Measurements from ENCODE around the gene IRF2BPL. TPM values are rescaled to one million over a fixed set of nuclear protein-coding genes. Genes with fewer than 3 reads are reported as not detected.

IRF2BPL gene
- total RNA-seq, 3 donors from 2014 or later: 15.1 to 74.1 (median 19.3) TPM

DNA sequence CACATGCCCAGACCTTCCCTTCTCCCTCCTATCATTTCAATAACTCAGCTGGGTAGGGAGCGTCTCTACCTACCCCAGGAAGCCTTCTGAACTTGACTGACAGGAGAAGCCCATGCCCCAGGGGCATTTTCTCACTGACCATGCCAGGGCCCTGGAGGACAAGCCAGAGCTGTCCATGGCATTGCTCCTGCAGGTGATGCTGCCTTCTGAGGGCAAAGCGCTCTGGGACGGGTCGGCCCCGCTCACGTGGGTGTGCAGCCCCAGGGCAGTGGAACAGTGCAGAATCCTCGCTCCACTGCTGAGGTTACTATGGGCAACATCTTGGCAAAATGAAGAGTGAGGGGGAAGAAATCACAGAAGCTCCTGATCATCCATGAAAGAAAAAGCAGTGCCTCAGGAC is 41.0 kb upstream of the IRF2BPL start:
- TF ChIP-seq, protein P1, sequence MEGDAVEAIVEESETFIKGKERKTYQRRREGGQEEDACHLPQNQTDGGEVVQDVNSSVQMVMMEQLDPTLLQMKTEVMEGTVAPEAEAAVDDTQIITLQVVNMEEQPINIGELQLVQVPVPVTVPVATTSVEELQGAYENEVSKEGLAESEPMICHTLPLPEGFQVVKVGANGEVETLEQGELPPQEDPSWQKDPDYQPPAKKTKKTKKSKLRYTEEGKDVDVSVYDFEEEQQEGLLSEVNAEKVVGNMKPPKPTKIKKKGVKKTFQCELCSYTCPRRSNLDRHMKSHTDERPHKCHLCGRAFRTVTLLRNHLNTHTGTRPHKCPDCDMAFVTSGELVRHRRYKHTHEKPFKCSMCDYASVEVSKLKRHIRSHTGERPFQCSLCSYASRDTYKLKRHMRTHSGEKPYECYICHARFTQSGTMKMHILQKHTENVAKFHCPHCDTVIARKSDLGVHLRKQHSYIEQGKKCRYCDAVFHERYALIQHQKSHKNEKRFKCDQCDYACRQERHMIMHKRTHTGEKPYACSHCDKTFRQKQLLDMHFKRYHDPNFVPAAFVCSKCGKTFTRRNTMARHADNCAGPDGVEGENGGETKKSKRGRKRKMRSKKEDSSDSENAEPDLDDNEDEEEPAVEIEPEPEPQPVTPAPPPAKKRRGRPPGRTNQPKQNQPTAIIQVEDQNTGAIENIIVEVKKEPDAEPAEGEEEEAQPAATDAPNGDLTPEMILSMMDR (IDR thresholded peaks at IDR 0.05): no peak
- no peaks in the 10 kb centered on the region for H3K36me3 ChIP-seq (ENCODE audit: low read depth)
- DNase-seq (no peak), ATAC-seq (no peak)
- no peaks in the 10 kb centered on the region for H3K4me1 ChIP-seq (ENCODE audit: low read depth)
- no peak overlapping the region for H3K4me3 ChIP-seq
- no peaks in the 10 kb centered on the region for H3K9me3 ChIP-seq
- intact Hi-C loops (cut with DNase I, micrococcal nuclease): loop anchor here in 1 of 2 donors (5.0 kb wide), 2 partner anchors 157 to 197 kb away; no protein-coding TSS in a partner anchor

DNA sequence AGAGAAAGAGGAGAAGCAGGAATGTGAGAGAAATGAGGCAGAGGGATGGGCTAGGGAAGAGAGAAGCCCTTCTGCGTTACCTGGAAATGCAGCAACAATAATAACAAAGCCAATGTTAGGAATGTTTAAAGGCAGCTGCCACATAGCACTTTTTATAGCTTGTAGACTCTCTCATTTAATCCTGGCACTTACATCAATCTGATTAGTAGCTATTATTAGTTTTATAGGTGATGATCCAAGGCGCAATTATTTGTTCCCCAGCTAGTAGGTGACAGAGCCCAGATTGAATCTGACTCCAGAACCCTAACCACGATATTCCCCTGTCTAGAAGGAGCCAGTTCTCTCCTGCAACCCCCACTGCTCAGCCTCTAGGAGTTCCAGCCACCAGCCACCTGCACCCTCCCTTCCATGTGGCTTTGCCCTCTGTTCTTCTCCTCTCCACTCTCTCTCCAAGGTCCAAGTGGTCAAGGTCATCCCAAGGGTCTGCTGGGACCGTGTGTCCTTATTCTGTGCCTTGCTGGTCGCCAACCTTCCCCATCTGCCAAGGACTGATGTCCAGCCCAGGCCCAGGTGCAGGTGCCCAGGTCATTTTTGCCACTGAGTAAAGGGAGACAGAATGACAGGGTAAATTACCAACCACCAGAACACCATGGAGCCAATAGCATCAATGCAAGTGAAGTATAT is 40.2 kb upstream of the IRF2BPL start:
- no peak for ATAC-seq
- no peak for DNase-seq
- H3K4me1 ChIP-seq (ENCODE audit: low read depth): no peaks in the 10 kb centered on the region
- intact Hi-C loops (cut with DNase I, micrococcal nuclease): loop anchor here in 1 of 2 donors (5.0 kb wide), 2 partner anchors 156 to 196 kb away; no protein-coding TSS in a partner anchor
- TF ChIP-seq, protein P1 (IDR thresholded peaks at IDR 0.05): no peak
- H3K4me3 ChIP-seq: no peak overlapping the region
- no peaks in the 10 kb centered on the region for H3K9me3 ChIP-seq
- H3K36me3 ChIP-seq (ENCODE audit: low read depth): no peaks in the 10 kb centered on the region

DNA sequence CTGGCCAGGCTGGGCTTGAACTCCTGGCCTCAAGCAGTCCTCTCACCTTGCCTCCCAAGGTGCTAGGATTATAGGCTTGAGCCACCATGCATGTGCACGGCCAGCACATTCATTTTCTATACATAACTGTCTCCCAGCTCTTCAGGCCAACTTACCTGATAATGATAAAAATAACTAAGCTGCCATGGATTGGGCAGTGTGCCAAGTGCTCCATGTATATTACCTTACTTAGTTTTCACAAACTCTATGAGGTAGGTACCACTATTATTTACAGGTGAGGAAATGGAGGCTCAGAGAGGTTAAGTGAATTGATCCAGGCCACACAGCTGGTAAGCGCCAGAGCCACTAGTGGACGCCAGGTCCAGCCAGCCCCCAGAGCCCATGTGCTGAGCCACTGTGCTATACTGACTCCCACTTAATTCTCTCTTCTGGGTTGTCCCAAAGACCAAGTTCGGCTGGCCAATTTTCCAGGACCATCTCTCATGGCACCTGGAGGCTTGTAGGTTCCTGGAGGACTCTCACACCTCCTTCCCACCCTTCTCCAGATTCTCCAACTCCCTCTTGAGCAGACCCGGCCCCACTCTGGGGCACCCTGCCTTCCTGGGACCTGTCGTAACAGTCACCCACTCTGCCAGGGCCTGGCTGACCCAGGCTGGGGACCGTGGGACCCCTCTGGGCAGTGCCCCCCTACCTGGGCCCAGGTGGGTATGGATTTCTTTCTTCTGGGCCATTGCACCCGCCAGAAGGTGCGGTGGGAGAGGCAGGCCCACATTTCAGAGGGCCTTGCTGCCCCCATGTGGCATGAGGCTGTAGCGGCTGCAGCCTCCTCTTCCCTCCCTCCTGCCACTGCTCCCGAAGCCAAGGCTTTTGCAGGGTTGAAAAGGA is 39.4 kb upstream of the IRF2BPL start:
- intact Hi-C loops (cut with DNase I, micrococcal nuclease): loop anchor here in 1 of 2 donors (5.0 kb wide), 2 partner anchors 156 to 196 kb away; no protein-coding TSS in a partner anchor
- ATAC-seq (peak; percentile 87), DNase-seq (peak; percentile 63 to 82 (median 79))
- H3K36me3 ChIP-seq (ENCODE audit: low read depth): no peaks in the 10 kb centered on the region
- H3K9me3 ChIP-seq: no peaks in the 10 kb centered on the region
- no peaks in the 10 kb centered on the region for H3K4me1 ChIP-seq (ENCODE audit: low read depth)
- no peak overlapping the region for H3K4me3 ChIP-seq
- TF ChIP-seq, protein P1 (IDR thresholded peaks at IDR 0.05): peak; percentile 74

DNA sequence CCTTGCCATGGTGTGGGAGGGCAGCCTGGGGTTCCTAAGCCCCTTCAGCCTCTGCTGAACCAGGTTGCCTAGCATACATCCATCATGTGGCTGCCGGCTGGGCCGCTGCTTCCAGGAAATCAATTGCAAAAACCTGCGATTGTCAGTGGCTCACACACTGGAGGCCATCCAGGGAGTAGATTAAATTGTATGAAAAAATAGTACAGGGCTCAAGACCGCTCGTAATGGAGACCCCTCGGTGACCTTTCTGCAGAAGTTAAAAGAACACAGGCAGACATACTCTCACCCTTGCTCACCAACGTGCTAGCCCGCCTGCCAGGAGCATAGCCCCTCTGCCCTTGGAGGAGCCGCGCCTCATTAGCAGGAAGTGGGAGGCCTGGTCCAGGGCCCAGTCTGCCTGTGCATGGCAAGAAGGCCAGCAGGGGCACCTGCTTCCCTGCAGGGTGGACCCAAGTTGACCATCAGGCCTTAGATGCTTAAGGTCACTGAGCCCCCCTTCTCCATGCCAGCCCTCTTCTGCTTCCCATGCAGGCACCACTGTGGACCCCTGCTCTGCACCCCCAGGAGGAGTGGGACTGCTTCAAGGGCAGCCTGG is 38.2 kb upstream of the IRF2BPL start:
- H3K4me3 ChIP-seq: no peak overlapping the region
- no peaks in the 10 kb centered on the region for H3K9me3 ChIP-seq
- DNase-seq: no peak
- intact Hi-C loops (cut with DNase I, micrococcal nuclease): loop anchor here in 1 of 2 donors (5.0 kb wide), 2 partner anchors 154 to 194 kb away; no protein-coding TSS in a partner anchor
- H3K4me1 ChIP-seq (ENCODE audit: low read depth): no peaks in the 10 kb centered on the region
- ATAC-seq: no peak
- no peaks in the 10 kb centered on the region for H3K36me3 ChIP-seq (ENCODE audit: low read depth)
- TF ChIP-seq, protein P1 (IDR thresholded peaks at IDR 0.05): no peak

DNA sequence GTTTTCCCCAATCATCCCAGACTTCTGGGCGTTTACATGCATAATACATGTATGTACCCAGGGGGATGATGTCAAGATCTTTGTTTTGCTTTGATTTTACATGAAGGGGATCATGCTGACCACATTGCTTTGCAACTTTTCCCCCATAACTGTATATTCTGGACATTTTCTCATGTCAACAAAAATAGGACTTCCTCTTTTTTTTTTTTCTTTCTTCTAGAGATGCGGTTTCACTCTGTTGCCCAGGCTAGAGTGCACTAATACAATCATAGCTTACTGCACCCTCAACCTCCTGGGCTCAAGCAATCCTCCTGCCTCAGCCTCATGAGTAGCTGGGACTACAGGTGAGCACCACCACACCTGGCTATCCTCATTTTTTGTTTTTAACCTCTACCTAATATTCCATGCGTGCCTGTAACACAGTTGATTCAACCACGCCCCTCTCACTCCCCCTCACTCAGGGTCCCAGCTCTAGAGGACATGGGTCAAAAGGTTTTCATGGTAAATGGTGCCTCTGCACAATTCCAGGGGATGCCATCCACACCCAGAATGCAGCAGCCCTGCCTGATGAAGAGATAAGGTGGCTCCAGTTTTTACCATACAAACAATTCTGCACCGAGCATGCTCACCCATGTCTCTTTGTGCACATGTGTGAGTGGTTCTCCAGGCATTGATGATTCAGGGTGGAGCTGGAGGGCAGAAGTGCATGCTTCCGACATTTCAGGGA is 37.5 kb upstream of the IRF2BPL start:
- no peaks in the 10 kb centered on the region for H3K4me1 ChIP-seq (ENCODE audit: low read depth)
- TF ChIP-seq, protein P1 (IDR thresholded peaks at IDR 0.05): no peak
- intact Hi-C loops (cut with DNase I, micrococcal nuclease): loop anchor here in 1 of 2 donors (5.0 kb wide), 2 partner anchors 154 to 194 kb away; no protein-coding TSS in a partner anchor

More for the DNA sequence above, 37.5 kb upstream of the IRF2BPL start:
- Histone ChIP-seq H3K9me3 (no peaks in the 10 kb centered on the region), H3K4me3 (no peak overlapping the region), H3K36me3 (ENCODE audit: low read depth) (no peaks in the 10 kb centered on the region)
- ATAC-seq (no peak), DNase-seq (no peak)

All from mucosa of descending colon (tissue), 3 donors.